Activated T-cell treated with anti-CD3 and anti-CD28 coated beads, Interleukin-2, amount 50 U/mL, for 72 hours (primary cell): ENCODE measurements around the gene CFAP97D2. TPM values are rescaled to one million over a fixed set of nuclear protein-coding genes. Genes with fewer than 3 reads are reported as not detected.

Experiments
- ATAC-seq, 2 donors: fragments of 150-1000 bp; cut with Tn5 transposase; replicated peaks in 1 of 2; 2 replicates each; pipeline ENCODE4 v1.10.0; 2021; ENCODE audit warnings: moderate library complexity in 2 of 2, mild to moderate bottlenecking in 1 of 2
- DNase-seq, 2 donors: peaks; one replicate each; pipeline ENCODE4 v3.0.0; 2021 to 2022; ENCODE audit warnings: mixed read lengths in 1 of 2
- H3K27ac Mint-ChIP-seq: one replicate; pipeline ENCODE4 v1.8.0; 2022; ENCODE audit warnings: mild to moderate bottlenecking, moderate library complexity, mixed read lengths
- H3K27me3 Mint-ChIP-seq: one replicate; pipeline ENCODE4 v1.8.0; 2022; ENCODE audit warnings: low read depth, mixed read lengths
- H3K36me3 Mint-ChIP-seq, 2 donors: one replicate each; pipeline ENCODE4 v1.8.0; 2022; ENCODE audit warnings: mixed read lengths in 2 of 2, mild to moderate bottlenecking in 1 of 2; ENCODE audit not compliant: insufficient read depth in 2 of 2
- H3K4me1 Mint-ChIP-seq: one replicate; pipeline ENCODE4 v1.8.0; 2022; ENCODE audit warnings: low read depth, mixed read lengths
- H3K4me3 Mint-ChIP-seq, 2 donors: one replicate each; pipeline ENCODE4 v1.8.0; 2022; ENCODE audit warnings: mild to moderate bottlenecking in 2 of 2, mixed read lengths in 2 of 2, moderate library complexity in 2 of 2
- H3K9me3 Mint-ChIP-seq, 2 donors: one replicate each; pipeline ENCODE4 v1.8.0; 2022; ENCODE audit warnings: mixed read lengths in 2 of 2
- total RNA-seq, 2 donors: library from RNA; stranded (reverse); gene quantifications; one replicate each; pipeline ENCODE4 v1.2.3, GENCODE V29; 2022

CFAP97D2 gene
- total RNA-seq, 2 donors from 2014 or later: 0.36 to 1.1 TPM

GRCh38 chr13:114136576-114136975 lies 42.5 kb upstream of the CFAP97D2 start:
- no peak overlapping the region for H3K27ac Mint-ChIP-seq
- H3K36me3 Mint-ChIP-seq: peaks cover 4 to 5% of the 10 kb centered on the region in 2 donors

GRCh38 chr13:114140131-114140905 lies 38.7 kb upstream of the CFAP97D2 start:
- ATAC-seq: peak; percentile 13 to 23
- peak in 1 of 2 donors; percentile 43 for DNase-seq
- H3K4me1 Mint-ChIP-seq: no peaks in the 10 kb centered on the region
- no peaks in the 10 kb centered on the region for H3K27me3 Mint-ChIP-seq
- no peak overlapping the region for H3K4me3 Mint-ChIP-seq
- H3K9me3 Mint-ChIP-seq: no peaks in the 10 kb centered on the region
- peak overlapping the region; percentile 53 for H3K27ac Mint-ChIP-seq
- peaks cover 0 to 3% of the 10 kb centered on the region in 2 donors for H3K36me3 Mint-ChIP-seq

More at GRCh38 chr13:114136576-114136975, 42.5 kb upstream of the CFAP97D2 start:
- H3K4me3 Mint-ChIP-seq: no peak overlapping the region
- H3K9me3 Mint-ChIP-seq: no peaks in the 10 kb centered on the region
- H3K4me1 Mint-ChIP-seq: peaks cover 15% of the 10 kb centered on the region
- no peak for DNase-seq
- H3K27me3 Mint-ChIP-seq: no peaks in the 10 kb centered on the region
- ATAC-seq: no peak

- peaks cover 0 to 3% of the 10 kb centered on the region in 2 donors for H3K36me3 Mint-ChIP-seq
Observed at GRCh38 chr13:114140906-114141250, 38.2 kb upstream of the CFAP97D2 start.

GRCh38 chr13:114141261-114141996 lies 37.6 kb upstream of the CFAP97D2 start:
- no peak overlapping the region for H3K27ac Mint-ChIP-seq
- H3K4me3 Mint-ChIP-seq: no peak overlapping the region
- H3K4me1 Mint-ChIP-seq: no peaks in the 10 kb centered on the region
- DNase-seq (no peak), ATAC-seq (no peak)
- no peaks in the 10 kb centered on the region for H3K9me3 Mint-ChIP-seq
- peaks cover 0 to 3% of the 10 kb centered on the region in 2 donors for H3K36me3 Mint-ChIP-seq
- H3K27me3 Mint-ChIP-seq: no peaks in the 10 kb centered on the region

More at GRCh38 chr13:114140906-114141250, 38.2 kb upstream of the CFAP97D2 start:
- Mint-ChIP-seq H3K27me3 (no peaks in the 10 kb centered on the region), H3K4me1 (no peaks in the 10 kb centered on the region), H3K27ac (no peak overlapping the region), H3K4me3 (no peak overlapping the region), H3K9me3 (no peaks in the 10 kb centered on the region)
- peak; percentile 40 to 43 for ATAC-seq
- peak in 1 of 2 donors; percentile 52 for DNase-seq

GRCh38 chr13:114142137-114142550 lies 36.9 kb upstream of the CFAP97D2 start:
- ATAC-seq: no peak
- peaks cover 0 to 3% of the 10 kb centered on the region in 2 donors for H3K36me3 Mint-ChIP-seq

GRCh38 chr13:114142640-114143490 lies 36.2 kb upstream of the CFAP97D2 start:
- no peak overlapping the region for H3K27ac Mint-ChIP-seq
- peak; percentile 58 to 63 for ATAC-seq
- no peak overlapping the region for H3K4me3 Mint-ChIP-seq
- DNase-seq: peak; percentile 70 to 77
- H3K4me1 Mint-ChIP-seq: peaks cover 2% of the 10 kb centered on the region
- H3K36me3 Mint-ChIP-seq: peaks cover 0 to under 1% of the 10 kb centered on the region in 2 donors
- H3K9me3 Mint-ChIP-seq: no peaks in the 10 kb centered on the region
- no peaks in the 10 kb centered on the region for H3K27me3 Mint-ChIP-seq

More at GRCh38 chr13:114142137-114142550, 36.9 kb upstream of the CFAP97D2 start:
- Mint-ChIP-seq H3K27me3 (no peaks in the 10 kb centered on the region), H3K9me3 (no peaks in the 10 kb centered on the region), H3K4me3 (no peak overlapping the region), H3K27ac (no peak overlapping the region), H3K4me1 (no peaks in the 10 kb centered on the region)
- DNase-seq: no peak

- Mint-ChIP-seq H3K4me1 (peaks cover 14% of the 10 kb centered on the region), H3K9me3 (no peaks in the 10 kb centered on the region), H3K27ac (no peak overlapping the region), H3K4me3 (peak overlapping the region; percentile 1 to 30), H3K27me3 (no peaks in the 10 kb centered on the region), H3K36me3 (no peaks in the 10 kb centered on the region)
- ATAC-seq (peak; percentile 47 to 51), DNase-seq (peak; percentile 65 to 70)
Observed at GRCh38 chr13:114143806-114144605, 35.1 kb upstream of the CFAP97D2 start.

- H3K27me3 Mint-ChIP-seq: no peaks in the 10 kb centered on the region
- H3K4me3 Mint-ChIP-seq: peak overlapping the region in 1 of 2 donors; percentile 9
- H3K36me3 Mint-ChIP-seq: no peaks in the 10 kb centered on the region
- peaks cover 21% of the 10 kb centered on the region for H3K4me1 Mint-ChIP-seq
- ATAC-seq (no peak), DNase-seq (no peak)
- H3K27ac Mint-ChIP-seq: no peak overlapping the region
- no peaks in the 10 kb centered on the region for H3K9me3 Mint-ChIP-seq
Observed at GRCh38 chr13:114144606-114145244, 34.3 kb upstream of the CFAP97D2 start.

- DNase-seq (no peak), ATAC-seq (no peak)
- H3K27me3 Mint-ChIP-seq: no peaks in the 10 kb centered on the region
- H3K4me1 Mint-ChIP-seq: peaks cover 26% of the 10 kb centered on the region
- H3K9me3 Mint-ChIP-seq: no peaks in the 10 kb centered on the region
- no peaks in the 10 kb centered on the region for H3K36me3 Mint-ChIP-seq
- H3K4me3 Mint-ChIP-seq: no peak overlapping the region
- H3K27ac Mint-ChIP-seq: no peak overlapping the region
Observed at GRCh38 chr13:114145256-114145655, 33.8 kb upstream of the CFAP97D2 start.

- ATAC-seq (no peak), DNase-seq (no peak)
- no peaks in the 10 kb centered on the region for H3K9me3 Mint-ChIP-seq
- no peaks in the 10 kb centered on the region for H3K27me3 Mint-ChIP-seq
- no peak overlapping the region for H3K27ac Mint-ChIP-seq
- H3K4me3 Mint-ChIP-seq: no peak overlapping the region
- no peaks in the 10 kb centered on the region for H3K36me3 Mint-ChIP-seq
- peaks cover 31% of the 10 kb centered on the region for H3K4me1 Mint-ChIP-seq
Observed at GRCh38 chr13:114145722-114146121, 33.3 kb upstream of the CFAP97D2 start.

GRCh38 chr13:114146173-114146572 lies 32.9 kb upstream of the CFAP97D2 start:
- Mint-ChIP-seq H3K9me3 (no peaks in the 10 kb centered on the region), H3K4me3 (peak overlapping the region in 1 of 2 donors; percentile 7), H3K36me3 (no peaks in the 10 kb centered on the region), H3K27ac (peak overlapping the region; percentile 40), H3K4me1 (peaks cover 35% of the 10 kb centered on the region), H3K27me3 (no peaks in the 10 kb centered on the region)
- no peak for DNase-seq
- ATAC-seq: no peak

- no peaks in the 10 kb centered on the region for H3K9me3 Mint-ChIP-seq
- ATAC-seq: no peak
- DNase-seq: no peak
- H3K4me1 Mint-ChIP-seq: peaks cover 40% of the 10 kb centered on the region
- H3K36me3 Mint-ChIP-seq: no peaks in the 10 kb centered on the region
- peak overlapping the region; percentile 2 for H3K27ac Mint-ChIP-seq
- H3K4me3 Mint-ChIP-seq: peak overlapping the region; percentile 4 to 48
- no peaks in the 10 kb centered on the region for H3K27me3 Mint-ChIP-seq
Observed at GRCh38 chr13:114146629-114147028, 32.4 kb upstream of the CFAP97D2 start.
